ENCODE data around the gene ZNF787.

DNA sequence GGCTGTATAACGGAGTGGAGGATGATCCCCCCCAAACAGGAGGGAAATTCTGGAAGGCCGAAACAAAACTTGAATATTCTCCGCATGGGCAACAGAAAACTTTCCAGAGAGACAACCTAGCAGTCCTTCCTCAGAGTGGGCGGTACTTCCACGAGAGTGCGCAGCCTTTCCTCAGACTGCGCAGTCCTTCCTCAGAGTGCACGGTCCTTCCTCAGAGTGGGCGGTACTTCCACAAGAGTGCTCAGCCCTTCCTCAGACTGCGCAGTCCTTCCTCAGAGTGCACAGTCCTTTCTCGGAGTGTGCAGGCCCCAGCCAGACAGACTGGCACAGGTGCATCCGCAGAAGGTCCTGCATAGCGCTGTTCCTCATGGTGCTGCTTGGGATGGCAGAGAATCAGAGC, 42.0 kb upstream of the ZNF787 start:
- TF ChIP-seq, protein P1, sequence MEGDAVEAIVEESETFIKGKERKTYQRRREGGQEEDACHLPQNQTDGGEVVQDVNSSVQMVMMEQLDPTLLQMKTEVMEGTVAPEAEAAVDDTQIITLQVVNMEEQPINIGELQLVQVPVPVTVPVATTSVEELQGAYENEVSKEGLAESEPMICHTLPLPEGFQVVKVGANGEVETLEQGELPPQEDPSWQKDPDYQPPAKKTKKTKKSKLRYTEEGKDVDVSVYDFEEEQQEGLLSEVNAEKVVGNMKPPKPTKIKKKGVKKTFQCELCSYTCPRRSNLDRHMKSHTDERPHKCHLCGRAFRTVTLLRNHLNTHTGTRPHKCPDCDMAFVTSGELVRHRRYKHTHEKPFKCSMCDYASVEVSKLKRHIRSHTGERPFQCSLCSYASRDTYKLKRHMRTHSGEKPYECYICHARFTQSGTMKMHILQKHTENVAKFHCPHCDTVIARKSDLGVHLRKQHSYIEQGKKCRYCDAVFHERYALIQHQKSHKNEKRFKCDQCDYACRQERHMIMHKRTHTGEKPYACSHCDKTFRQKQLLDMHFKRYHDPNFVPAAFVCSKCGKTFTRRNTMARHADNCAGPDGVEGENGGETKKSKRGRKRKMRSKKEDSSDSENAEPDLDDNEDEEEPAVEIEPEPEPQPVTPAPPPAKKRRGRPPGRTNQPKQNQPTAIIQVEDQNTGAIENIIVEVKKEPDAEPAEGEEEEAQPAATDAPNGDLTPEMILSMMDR (IDR thresholded peaks at IDR 0.05 in 8 of 11, conservative IDR thresholded peaks at IDR 0.05 in 3 of 11), result no peak
- TF ChIP-seq POLR2A (IDR thresholded peaks at IDR 0.05) (no peak), POLR2AphosphoS5 (IDR thresholded peaks at IDR 0.05) (no peak)

All from spleen (tissue), 7 donors.